ENCODE data around the gene PRKCB.

GRCh38 chr16:23998771-23999170 is 163.0 kb downstream of the PRKCB start:
- no peak for TF ChIP-seq CTCF (IDR thresholded peaks at IDR 0.05; ENCODE audit: insufficient read depth, low read length)
- no peak for TF ChIP-seq REST (IDR thresholded peaks at IDR 0.05; ENCODE audit: insufficient replicate concordance, low read depth)
- TF ChIP-seq POLR2AphosphoS5 (IDR thresholded peaks at IDR 0.05; ENCODE audit: low read depth) = no peak
- no peak for TF ChIP-seq GABPA (IDR thresholded peaks at IDR 0.05; ENCODE audit: low read depth)
- no peak for TF ChIP-seq SPI1 (IDR thresholded peaks at IDR 0.05; ENCODE audit: borderline replicate concordance, low read depth)

Data from HL-60 (cell line).